Astrocyte (in vitro differentiated cells and primary cell): ENCODE results near the gene CAPN11. TPM values are rescaled to one million over a fixed set of nuclear protein-coding genes. Genes with fewer than 3 reads are reported as not detected.

Experiments
- DNase-seq: peaks from one replicate; pipeline ENCODE4 v3.0.0-alpha.2; 2010; ENCODE audit warnings: low read depth
- FAIRE-seq: peaks from 2 replicates; lab custom pipeline; 2011; peaks lifted over from hg19 to GRCh38; lab: Jason Lieb, UNC
- H2AFZ ChIP-seq: 2 replicates; pipeline ENCODE4 v1.6.0; 2012; ENCODE audit warnings: low read depth, low read length, inconsistent platforms
- H3K27ac ChIP-seq: 2 replicates; pipeline ENCODE4 v1.5.1; 2011; ENCODE audit warnings: low read depth, low read length, inconsistent platforms
- H3K27me3 ChIP-seq: 2 replicates; pipeline ENCODE4 v1.6.0; 2011; ENCODE audit warnings: low read length, inconsistent platforms; ENCODE audit not compliant: insufficient read depth
- H3K36me3 ChIP-seq: 2 replicates; pipeline ENCODE4 v1.5.1; 2011; ENCODE audit warnings: low read length, inconsistent platforms; ENCODE audit not compliant: insufficient read depth
- H3K4me1 ChIP-seq: 2 replicates; pipeline ENCODE4 v1.5.1; 2011; ENCODE audit warnings: low read length, inconsistent platforms; ENCODE audit not compliant: insufficient read depth
- H3K4me2 ChIP-seq: 2 replicates; pipeline ENCODE4 v1.6.0; 2012; ENCODE audit warnings: low read length, inconsistent platforms
- H3K4me3 ChIP-seq: 2 replicates; pipeline ENCODE4 v1.5.1; 2011; ENCODE audit warnings: low read depth, mild to moderate bottlenecking, low read length, inconsistent platforms; ENCODE audit not compliant: insufficient read depth
- H3K79me2 ChIP-seq: 2 replicates; pipeline ENCODE4 v1.6.0; 2012; ENCODE audit warnings: mild to moderate bottlenecking, low read length, inconsistent platforms; ENCODE audit not compliant: insufficient read depth
- H3K9ac ChIP-seq: 2 replicates; pipeline ENCODE4 v1.6.0; 2012; ENCODE audit warnings: mild to moderate bottlenecking, low read length, inconsistent platforms
- H3K9me3 ChIP-seq: 2 replicates; pipeline ENCODE4 v1.5.1; 2012; ENCODE audit warnings: low read depth, mild to moderate bottlenecking, low read length, inconsistent platforms; ENCODE audit not compliant: insufficient read depth
- H4K20me1 ChIP-seq: 2 replicates; pipeline ENCODE4 v1.6.0; 2012; ENCODE audit warnings: low read length, inconsistent platforms; ENCODE audit not compliant: insufficient read depth
- H3K27ac Mint-ChIP-seq: one replicate; pipeline ENCODE4 v1.8.0; 2021; ENCODE audit warnings: mild to moderate bottlenecking, mixed read lengths; ENCODE audit not compliant: unreplicated experiment
- H3K27me3 Mint-ChIP-seq: one replicate; pipeline ENCODE4 v1.8.0; 2021; ENCODE audit warnings: low read depth, mixed read lengths; ENCODE audit not compliant: unreplicated experiment
- H3K36me3 Mint-ChIP-seq: one replicate; pipeline ENCODE4 v1.8.0; 2021; ENCODE audit warnings: low read depth, mixed read lengths; ENCODE audit not compliant: unreplicated experiment
- H3K4me1 Mint-ChIP-seq: one replicate; pipeline ENCODE4 v1.8.0; 2021; ENCODE audit warnings: low read depth, mixed read lengths; ENCODE audit not compliant: unreplicated experiment
- H3K4me3 Mint-ChIP-seq: one replicate; pipeline ENCODE4 v1.8.0; 2021; ENCODE audit warnings: mild to moderate bottlenecking, moderate library complexity, mixed read lengths; ENCODE audit not compliant: unreplicated experiment
- H3K9me3 Mint-ChIP-seq: one replicate; pipeline ENCODE4 v1.8.0; 2021; ENCODE audit warnings: mild to moderate bottlenecking, mixed read lengths; ENCODE audit not compliant: unreplicated experiment
- EZH2 ChIP-seq: IDR thresholded peaks from 2 replicates; pipeline ENCODE4 v1.6.1; 2012; ENCODE audit warnings: mild to moderate bottlenecking, low read length, inconsistent platforms; ENCODE audit not compliant: insufficient read depth
- total RNA-seq: library from RNA; stranded (reverse); gene quantifications from 2 replicates; pipeline ENCODE4 v1.2.1, GENCODE V29; 2021
- TF ChIP-seq, protein P1 (sequence below): IDR thresholded peaks from 2 replicates; pipeline ENCODE4 v1.5.1; 2011; ENCODE audit warnings: low read depth, mild to moderate bottlenecking, inconsistent platforms, low read length, moderate library complexity; ENCODE audit not compliant: insufficient read depth

CAPN11 gene
- total RNA-seq, 1 donor from 2014 or later: not detected

DNA sequence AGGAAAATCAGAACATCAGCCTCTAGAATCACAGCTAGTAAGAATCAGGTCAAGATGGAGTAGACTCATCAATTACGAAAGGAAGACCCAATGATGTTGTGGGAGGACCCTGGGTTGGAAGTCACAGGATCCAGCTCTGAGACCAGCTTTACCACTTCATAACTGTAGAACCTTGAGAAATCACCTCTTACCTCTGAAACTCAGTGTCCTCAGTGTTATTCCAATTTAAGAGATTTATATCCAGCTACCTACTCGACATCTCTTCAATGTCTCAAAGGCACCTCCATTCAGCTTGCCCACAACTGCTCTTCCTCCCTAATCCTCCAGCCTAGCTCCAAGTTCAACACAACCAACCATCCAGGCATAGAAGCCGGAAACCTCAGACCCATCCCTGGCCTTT, 47.7 kb upstream of the CAPN11 start:
- Mint-ChIP-seq H3K4me1 (peaks cover 41% of the 10 kb centered on the region), H3K27ac (no peak overlapping the region), H3K27me3 (no peaks in the 10 kb centered on the region), H3K9me3 (no peaks in the 10 kb centered on the region), H3K4me3 (no peak overlapping the region), H3K36me3 (peaks cover 46% of the 10 kb centered on the region)
- H3K4me1 ChIP-seq: peaks cover 10% of the 10 kb centered on the region
- H3K36me3 ChIP-seq: peaks cover 38% of the 10 kb centered on the region
- H3K9ac ChIP-seq: no peak overlapping the region
- no peak for DNase-seq
- peaks cover 64% of the 10 kb centered on the region for H4K20me1 ChIP-seq
- H3K27me3 ChIP-seq: no peaks in the 10 kb centered on the region
- H3K4me2 ChIP-seq: no peak overlapping the region
- H3K27ac ChIP-seq: no peak overlapping the region
- TF ChIP-seq EZH2: no peak
- TF ChIP-seq, protein P1, sequence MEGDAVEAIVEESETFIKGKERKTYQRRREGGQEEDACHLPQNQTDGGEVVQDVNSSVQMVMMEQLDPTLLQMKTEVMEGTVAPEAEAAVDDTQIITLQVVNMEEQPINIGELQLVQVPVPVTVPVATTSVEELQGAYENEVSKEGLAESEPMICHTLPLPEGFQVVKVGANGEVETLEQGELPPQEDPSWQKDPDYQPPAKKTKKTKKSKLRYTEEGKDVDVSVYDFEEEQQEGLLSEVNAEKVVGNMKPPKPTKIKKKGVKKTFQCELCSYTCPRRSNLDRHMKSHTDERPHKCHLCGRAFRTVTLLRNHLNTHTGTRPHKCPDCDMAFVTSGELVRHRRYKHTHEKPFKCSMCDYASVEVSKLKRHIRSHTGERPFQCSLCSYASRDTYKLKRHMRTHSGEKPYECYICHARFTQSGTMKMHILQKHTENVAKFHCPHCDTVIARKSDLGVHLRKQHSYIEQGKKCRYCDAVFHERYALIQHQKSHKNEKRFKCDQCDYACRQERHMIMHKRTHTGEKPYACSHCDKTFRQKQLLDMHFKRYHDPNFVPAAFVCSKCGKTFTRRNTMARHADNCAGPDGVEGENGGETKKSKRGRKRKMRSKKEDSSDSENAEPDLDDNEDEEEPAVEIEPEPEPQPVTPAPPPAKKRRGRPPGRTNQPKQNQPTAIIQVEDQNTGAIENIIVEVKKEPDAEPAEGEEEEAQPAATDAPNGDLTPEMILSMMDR: no peak
- peaks cover 50% of the 10 kb centered on the region for H3K79me2 ChIP-seq
- no peak for FAIRE-seq
- H2AFZ ChIP-seq: no peak overlapping the region
- no peak overlapping the region for H3K4me3 ChIP-seq
- no peaks in the 10 kb centered on the region for H3K9me3 ChIP-seq

- H3K27me3 Mint-ChIP-seq: no peaks in the 10 kb centered on the region
- FAIRE-seq (no peak), DNase-seq (no peak)
- H3K27ac Mint-ChIP-seq: peak overlapping the region; percentile 9
- Histone ChIP-seq H2AFZ (no peak overlapping the region), H4K20me1 (peaks cover 63% of the 10 kb centered on the region), H3K36me3 (peaks cover 38% of the 10 kb centered on the region), H3K9ac (no peak overlapping the region), H3K79me2 (peaks cover 50% of the 10 kb centered on the region), H3K9me3 (no peaks in the 10 kb centered on the region), H3K4me2 (no peak overlapping the region), H3K27me3 (no peaks in the 10 kb centered on the region), H3K27ac (no peak overlapping the region), H3K4me1 (peaks cover 17% of the 10 kb centered on the region), H3K4me3 (no peak overlapping the region)
- peaks cover 46% of the 10 kb centered on the region for H3K4me1 Mint-ChIP-seq
- no peak for TF ChIP-seq EZH2
- TF ChIP-seq, protein P1: no peak
- peaks cover 44% of the 10 kb centered on the region for H3K36me3 Mint-ChIP-seq
- no peaks in the 10 kb centered on the region for H3K9me3 Mint-ChIP-seq
- no peak overlapping the region for H3K4me3 Mint-ChIP-seq
Observed at GRCh38 chr6:44111434-44112417, 46.9 kb upstream of the CAPN11 start.

- no peak overlapping the region for H3K27ac ChIP-seq
- no peak overlapping the region for H3K4me3 ChIP-seq
- TF ChIP-seq, protein P1: peak; percentile 17
- no peak for TF ChIP-seq EZH2
- H3K9ac ChIP-seq: no peak overlapping the region
- Mint-ChIP-seq H3K36me3 (peaks cover 35% of the 10 kb centered on the region), H3K27me3 (no peaks in the 10 kb centered on the region), H3K9me3 (no peaks in the 10 kb centered on the region), H3K4me3 (no peak overlapping the region), H3K27ac (no peak overlapping the region), H3K4me1 (peaks cover 53% of the 10 kb centered on the region)
- peaks cover 60% of the 10 kb centered on the region for H3K79me2 ChIP-seq
- no peak for FAIRE-seq
- peaks cover 64% of the 10 kb centered on the region for H4K20me1 ChIP-seq
- H3K4me1 ChIP-seq: peaks cover 34% of the 10 kb centered on the region
- H3K4me2 ChIP-seq: no peak overlapping the region
- H3K27me3 ChIP-seq: no peaks in the 10 kb centered on the region
- DNase-seq: no peak
- H3K9me3 ChIP-seq: no peaks in the 10 kb centered on the region
- H2AFZ ChIP-seq: no peak overlapping the region
- peaks cover 32% of the 10 kb centered on the region for H3K36me3 ChIP-seq
Observed at GRCh38 chr6:44113414-44113813, 45.2 kb upstream of the CAPN11 start.
